ENCODE results near the gene RNF130.

DNA sequence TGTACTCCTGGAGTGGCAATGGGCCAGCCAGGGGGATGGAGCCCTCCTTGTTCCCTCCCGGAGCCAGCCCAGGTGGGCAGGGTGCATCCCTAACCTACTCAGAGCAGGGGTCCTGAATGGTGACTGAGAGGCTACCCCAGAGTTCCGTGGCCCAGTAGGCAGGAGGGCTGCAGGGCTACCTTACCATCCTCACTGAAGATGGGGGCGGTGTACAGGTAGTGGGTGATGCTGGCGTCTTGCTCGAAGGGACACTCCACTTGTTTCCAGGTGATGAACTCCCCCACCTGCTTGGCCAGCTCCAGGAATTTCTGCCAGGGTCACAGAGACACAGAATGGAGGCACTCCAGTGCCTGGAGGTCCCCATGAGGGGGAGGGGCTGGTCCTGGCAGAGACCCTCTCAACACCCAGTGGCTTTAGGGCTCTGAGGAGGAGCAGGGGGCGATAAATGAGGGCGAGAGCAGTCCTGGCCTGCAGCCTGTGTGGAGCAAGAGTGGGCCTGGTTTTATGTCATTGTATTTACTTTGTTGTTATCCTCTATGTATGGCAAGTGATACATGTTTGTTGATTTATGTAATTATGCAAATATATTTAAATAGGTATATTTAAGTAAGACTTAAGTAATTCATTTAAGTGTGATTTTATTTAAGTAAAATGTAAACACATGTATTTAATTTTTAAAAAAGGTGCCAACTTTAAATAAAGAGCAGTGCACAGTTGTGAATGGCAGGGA is 39.9 kb upstream of the RNF130 start:
- TF ChIP-seq POLR2AphosphoS5 (IDR thresholded peaks at IDR 0.05; ENCODE audit: low read depth, low read length) (no peak), POLR2A (IDR thresholded peaks at IDR 0.05; ENCODE audit: low read depth, low read length) (no peak)
